Activated CD4-positive, CD25-positive, alpha-beta regulatory T cell treated with anti-CD3 and anti-CD28 coated beads, Interleukin-2, amount 50 U/mL, for 72 hours (primary cell): ENCODE data around the gene ALDH3B1.

Experiments used
- DNase-seq: peaks from one replicate; pipeline ENCODE4 v3.0.0; 2021

Gene ALDH3B1

DNA sequence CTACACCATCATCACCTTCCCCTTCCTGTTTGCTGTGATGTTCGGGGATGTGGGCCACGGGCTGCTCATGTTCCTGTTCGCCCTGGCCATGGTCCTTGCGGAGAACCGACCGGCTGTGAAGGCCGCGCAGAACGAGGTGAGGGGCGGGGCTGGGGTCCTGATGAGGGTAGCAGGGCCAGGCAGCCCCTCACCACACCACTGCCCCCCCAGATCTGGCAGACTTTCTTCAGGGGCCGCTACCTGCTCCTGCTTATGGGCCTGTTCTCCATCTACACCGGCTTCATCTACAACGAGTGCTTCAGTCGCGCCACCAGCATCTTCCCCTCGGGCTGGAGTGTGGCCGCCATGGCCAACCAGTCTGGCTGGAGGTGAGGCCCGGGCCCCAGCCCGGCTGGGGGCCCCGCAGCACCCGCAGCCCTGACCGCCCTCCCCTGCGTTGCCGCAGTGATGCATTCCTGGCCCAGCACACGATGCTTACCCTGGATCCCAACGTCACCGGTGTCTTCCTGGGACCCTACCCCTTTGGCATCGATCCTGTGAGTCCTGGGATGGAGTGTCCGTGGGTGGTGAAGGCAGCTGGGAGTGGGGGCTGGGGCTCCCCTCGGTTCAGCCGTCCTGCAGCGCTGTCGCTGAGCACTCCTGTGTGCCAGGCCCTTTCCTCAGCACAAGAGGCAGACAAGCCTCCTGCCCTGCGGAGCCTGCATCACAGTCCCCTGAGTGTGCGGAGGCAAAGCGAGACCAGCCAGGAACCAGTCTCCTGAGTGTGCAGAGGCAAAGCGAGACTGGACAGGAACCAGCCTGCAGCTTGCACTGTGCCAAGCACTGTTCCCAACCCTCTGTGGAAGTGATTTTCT lies 37.5 kb downstream of the ALDH3B1 start:
- no peak for DNase-seq

DNA sequence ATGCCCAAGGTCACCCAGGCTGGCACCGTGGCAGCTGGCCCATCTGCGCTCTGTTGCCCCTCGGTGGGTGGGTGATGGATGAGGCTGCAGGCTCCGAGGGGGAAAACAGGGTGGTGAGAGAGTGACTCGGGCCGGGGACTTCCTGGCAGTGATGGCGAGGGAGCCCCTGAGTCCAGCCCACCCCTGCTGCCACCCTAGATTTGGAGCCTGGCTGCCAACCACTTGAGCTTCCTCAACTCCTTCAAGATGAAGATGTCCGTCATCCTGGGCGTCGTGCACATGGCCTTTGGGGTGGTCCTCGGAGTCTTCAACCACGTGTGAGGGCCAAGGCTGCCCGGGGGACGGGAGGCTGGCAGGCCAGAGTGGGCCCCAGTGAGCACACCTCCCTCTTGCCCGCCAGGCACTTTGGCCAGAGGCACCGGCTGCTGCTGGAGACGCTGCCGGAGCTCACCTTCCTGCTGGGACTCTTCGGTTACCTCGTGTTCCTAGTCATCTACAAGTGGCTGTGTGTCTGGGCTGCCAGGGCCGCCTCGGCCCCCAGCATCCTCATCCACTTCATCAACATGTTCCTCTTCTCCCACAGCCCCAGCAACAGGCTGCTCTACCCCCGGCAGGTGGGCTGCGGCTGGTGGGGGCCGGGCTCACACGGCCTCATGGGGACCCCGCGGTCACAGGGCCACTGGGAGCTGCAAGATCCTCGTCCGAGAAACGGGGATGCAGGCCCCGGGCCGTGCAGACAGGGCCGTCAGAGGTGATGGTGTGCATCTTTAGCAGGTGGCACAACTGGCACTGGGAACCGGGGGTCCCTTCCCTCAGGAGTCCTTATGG lies 38.8 kb downstream of the ALDH3B1 start:
- DNase-seq = no peak

DNA sequence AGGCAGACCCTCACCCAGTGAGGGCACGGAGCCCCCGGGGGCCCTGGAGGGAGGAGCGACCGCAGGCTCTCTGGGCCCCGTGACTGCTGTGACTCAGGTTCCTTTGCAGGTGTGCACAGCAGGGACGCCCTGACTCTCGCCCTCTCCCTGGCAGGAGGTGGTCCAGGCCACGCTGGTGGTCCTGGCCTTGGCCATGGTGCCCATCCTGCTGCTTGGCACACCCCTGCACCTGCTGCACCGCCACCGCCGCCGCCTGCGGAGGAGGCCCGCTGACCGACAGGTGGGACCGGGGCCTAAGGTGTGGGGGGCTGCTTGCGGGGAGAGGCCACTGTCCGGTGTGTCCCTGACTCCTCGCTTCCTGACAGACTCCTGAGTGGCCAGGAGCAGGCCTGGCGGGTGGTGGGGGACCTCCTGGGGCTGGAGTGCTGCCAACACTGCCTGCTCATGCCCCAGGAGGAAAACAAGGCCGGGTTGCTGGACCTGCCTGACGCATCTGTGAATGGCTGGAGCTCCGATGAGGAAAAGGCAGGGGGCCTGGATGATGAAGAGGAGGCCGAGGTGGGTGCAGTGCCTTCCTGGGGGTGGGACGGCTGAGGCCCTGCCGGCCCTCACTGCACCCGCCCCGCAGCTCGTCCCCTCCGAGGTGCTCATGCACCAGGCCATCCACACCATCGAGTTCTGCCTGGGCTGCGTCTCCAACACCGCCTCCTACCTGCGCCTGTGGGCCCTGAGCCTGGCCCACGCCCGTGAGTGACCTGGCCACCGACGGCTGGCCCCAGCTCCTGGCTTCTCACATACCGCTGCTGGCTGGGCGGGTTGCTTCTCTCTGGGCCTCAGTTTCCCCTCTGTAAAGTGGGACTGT lies 39.6 kb downstream of the ALDH3B1 start:
- DNase-seq = no peak

DNA sequence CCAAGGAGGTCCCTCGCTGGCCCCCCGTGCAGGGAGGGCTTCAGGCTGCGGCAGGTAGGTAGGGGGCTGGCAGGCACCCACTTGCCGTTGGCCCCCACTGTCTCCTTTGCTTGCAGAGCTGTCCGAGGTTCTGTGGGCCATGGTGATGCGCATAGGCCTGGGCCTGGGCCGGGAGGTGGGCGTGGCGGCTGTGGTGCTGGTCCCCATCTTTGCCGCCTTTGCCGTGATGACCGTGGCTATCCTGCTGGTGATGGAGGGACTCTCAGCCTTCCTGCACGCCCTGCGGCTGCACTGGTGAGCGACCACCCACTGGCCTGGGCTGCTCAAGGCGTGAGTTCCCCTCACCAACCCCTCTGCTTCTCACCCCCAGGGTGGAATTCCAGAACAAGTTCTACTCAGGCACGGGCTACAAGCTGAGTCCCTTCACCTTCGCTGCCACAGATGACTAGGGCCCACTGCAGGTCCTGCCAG lies 40.3 kb downstream of the ALDH3B1 start:
- no peak for DNase-seq

DNA sequence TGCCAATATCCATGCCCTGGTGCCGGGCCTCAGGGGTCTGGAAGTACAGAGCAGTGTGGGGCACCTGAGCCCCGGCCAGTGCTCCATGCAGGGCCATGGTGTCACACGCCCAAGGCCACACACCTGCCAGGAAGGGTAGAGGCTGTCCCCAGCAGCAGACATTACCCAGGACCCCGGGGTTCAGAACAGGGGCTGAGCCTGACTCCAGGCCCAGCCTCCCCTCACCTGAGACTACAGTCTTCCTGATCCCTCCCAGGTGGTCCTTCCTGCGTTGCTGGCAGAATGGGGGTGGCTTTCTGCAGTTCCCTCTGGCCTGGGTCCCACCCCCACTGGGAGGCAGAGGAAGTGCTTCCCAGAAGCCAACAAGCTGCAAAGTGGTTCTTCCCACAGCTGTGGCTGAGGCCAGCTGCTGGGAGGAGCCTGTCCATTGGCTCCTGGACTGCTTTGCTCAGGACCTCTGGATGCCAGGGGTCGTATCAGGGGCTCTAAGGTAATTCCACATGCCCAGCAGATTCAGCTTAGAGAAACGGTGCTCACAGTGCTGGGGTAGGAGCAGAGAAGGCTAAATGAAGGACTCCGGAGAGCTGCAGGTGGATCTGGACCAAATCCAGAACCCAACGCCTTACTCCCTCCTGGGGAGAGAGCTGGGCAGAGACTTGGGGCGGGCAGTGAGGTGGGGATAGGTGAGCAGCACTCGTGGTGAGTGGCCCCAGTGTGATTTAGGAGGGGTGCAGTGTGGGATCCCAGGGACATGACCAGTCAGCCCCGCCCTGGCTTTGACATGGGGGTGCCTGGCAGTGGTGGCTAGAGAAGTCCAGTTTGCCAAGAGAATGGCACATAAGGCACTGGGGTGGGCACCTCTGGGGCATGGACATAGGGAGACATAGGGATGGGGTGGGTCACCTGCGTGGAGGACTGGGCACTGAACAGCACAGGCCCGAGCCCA lies 41.3 kb downstream of the ALDH3B1 start:
- no peak for DNase-seq

- DNase-seq = no peak
Observed at GRCh38 chr11:68052137-68052873, 42.2 kb downstream of the ALDH3B1 start.

- no peak for DNase-seq
Observed at GRCh38 chr11:68053117-68053516, 43.0 kb downstream of the ALDH3B1 start.

DNA sequence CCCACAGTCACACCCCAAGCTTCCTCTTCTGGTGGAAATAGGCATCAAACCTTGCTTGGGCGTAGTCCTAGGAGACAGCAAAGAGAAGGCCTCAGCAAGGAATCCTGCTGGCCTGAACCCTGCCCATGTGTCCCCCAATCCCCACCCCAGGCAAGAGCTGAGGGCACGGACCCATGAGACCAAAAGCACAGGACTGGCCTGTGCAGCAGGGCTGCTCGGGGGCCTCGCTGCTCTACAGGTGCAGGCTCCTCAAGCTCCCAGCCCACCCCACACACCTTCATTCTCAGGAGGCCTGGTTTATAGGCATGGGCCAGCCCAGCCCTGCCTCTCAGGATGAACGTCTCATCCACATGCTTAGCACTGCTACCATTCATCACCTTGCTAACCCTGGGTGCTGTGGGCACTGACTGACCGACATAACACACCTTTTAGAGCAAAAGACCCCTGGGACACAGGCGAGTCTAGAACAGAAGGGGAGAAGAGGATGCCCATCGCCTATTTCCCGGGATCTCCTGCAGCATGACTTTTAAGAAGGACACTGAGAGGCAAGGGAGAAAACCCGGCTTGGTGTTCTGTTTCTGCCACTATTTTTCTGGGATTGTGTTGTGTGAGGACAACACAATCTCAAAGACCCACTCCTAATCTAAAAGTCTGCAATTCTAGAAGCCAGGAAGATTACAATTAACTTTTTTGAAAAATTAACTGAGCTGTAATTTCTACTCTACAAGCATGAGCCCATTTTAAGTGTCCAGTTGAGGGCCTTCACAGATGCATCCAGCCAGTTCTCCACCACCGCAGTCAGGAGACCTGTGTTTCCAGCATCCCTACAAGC lies 44.1 kb downstream of the ALDH3B1 start:
- no peak for DNase-seq

GRCh38 chr11:68056317-68057285 lies 46.5 kb downstream of the ALDH3B1 start:
- DNase-seq = no peak

GRCh38 chr11:68057807-68058206 lies 47.7 kb downstream of the ALDH3B1 start:
- DNase-seq = no peak

DNA sequence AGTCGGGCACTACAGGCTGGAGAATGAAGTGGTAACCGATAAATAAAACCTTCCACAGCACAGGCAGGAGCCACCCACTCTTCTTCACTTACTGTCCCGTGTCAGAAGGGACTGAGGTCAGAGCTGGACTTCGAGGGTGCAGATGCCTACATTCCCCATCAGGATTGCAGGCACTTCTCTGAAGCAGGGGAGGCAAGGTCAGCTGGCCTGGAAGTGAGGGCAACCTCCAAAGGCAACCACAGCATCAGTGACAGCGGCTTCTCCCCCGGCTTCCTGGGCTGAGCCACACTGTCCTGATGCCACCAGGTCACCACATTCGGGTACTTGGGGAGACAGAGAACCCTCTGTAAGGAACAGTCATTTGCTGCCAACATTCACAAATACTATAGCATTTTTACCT lies 51.4 kb downstream of the ALDH3B1 start:
- no peak for DNase-seq

- DNase-seq = no peak
Observed at GRCh38 chr11:68064926-68065325, 54.8 kb downstream of the ALDH3B1 start.

DNA sequence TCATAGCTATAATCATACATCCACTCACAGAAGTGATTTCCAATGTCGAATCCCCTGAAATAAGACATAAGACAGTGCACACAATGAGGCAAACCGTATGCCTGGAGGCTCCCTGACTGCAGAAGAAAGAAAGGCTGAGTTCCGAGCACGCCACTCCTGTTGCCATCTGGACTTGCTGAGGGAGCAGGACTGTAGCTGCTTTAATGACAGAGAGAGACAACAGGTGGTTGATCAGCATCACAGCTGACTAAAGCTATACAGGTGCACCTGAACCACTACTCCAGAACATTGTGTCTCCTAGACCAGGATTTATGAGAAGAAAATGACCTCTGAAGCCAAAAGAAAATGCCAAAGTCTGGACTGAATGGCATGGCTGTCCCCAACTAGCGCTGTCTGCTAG lies 55.7 kb downstream of the ALDH3B1 start:
- no peak for DNase-seq

- no peak for DNase-seq
Observed at GRCh38 chr11:68066742-68067141, 56.6 kb downstream of the ALDH3B1 start.

- no peak for DNase-seq
Observed at GRCh38 chr11:68067991-68068390, 57.9 kb downstream of the ALDH3B1 start.

GRCh38 chr11:68071281-68072048 lies 61.3 kb downstream of the ALDH3B1 start:
- no peak for DNase-seq

GRCh38 chr11:68074584-68075352 lies 64.6 kb downstream of the ALDH3B1 start:
- no peak for DNase-seq
